Keratinocyte (primary cell): ENCODE results near the gene CFAP299. TPM values are rescaled to one million over a fixed set of nuclear protein-coding genes. Genes with fewer than 3 reads are reported as not detected.

Source experiments
- DNase-seq: peaks from one replicate; pipeline ENCODE4 v3.0.0-alpha.2; 2011; ENCODE audit warnings: low read depth, missing footprints, low spot score
- FAIRE-seq: peaks from 2 replicates; lab custom pipeline; 2011; peaks lifted over from hg19 to GRCh38; lab: Jason Lieb, UNC
- H2AFZ ChIP-seq: 2 replicates; pipeline ENCODE4 v1.6.0; 2012; ENCODE audit warnings: low read length, control low read depth, inconsistent platforms; ENCODE audit not compliant: control insufficient read depth
- H3K27ac ChIP-seq: 2 replicates; pipeline ENCODE4 v1.5.1; 2011; ENCODE audit warnings: low read length; ENCODE audit not compliant: control insufficient read depth, insufficient read depth
- H3K27me3 ChIP-seq: 3 replicates; pipeline ENCODE4 v1.6.0; 2011; ENCODE audit warnings: low read length; ENCODE audit not compliant: control insufficient read depth, insufficient read depth; ENCODE audit errors: extremely low read depth
- H3K36me3 ChIP-seq, 2 experiments: 2 replicates in 1 of 2; 3 replicates in 1 of 2; pipeline ENCODE4 v1.5.1; 2011; ENCODE audit warnings: low read length in 2 of 2, mild to moderate bottlenecking in 1 of 2; ENCODE audit not compliant: control insufficient read depth in 2 of 2, insufficient read depth in 2 of 2; ENCODE audit errors: extremely low read depth in 1 of 2
- H3K4me1 ChIP-seq: 3 replicates; pipeline ENCODE4 v1.5.1; 2011; ENCODE audit warnings: low read length; ENCODE audit not compliant: control insufficient read depth, insufficient read depth; ENCODE audit errors: extremely low read depth
- H3K4me2 ChIP-seq: 3 replicates; pipeline ENCODE4 v1.6.0; 2011; ENCODE audit warnings: low read depth, low read length; ENCODE audit not compliant: control insufficient read depth, insufficient read depth; ENCODE audit errors: extremely low read depth
- H3K4me3 ChIP-seq, 3 experiments: fragments of 200-600 bp in 1 of 3; sonication (generic) in 1 of 3; 2 replicates in 2 of 3; 3 replicates in 1 of 3; pipeline ENCODE4 v1.5.1; 2011 to 2016; ENCODE audit warnings: low read length in 3 of 3, mild to moderate bottlenecking in 3 of 3, control low read depth in 2 of 3, inconsistent platforms in 1 of 3, low read depth in 1 of 3, mixed read lengths in 1 of 3, mixed run types in 1 of 3, moderate library complexity in 1 of 3; ENCODE audit not compliant: control insufficient read depth in 2 of 3, insufficient read depth in 2 of 3; ENCODE audit errors: extremely low read depth in 1 of 3
- H3K79me2 ChIP-seq: 2 replicates; pipeline ENCODE4 v1.6.0; 2012; ENCODE audit warnings: low read length; ENCODE audit not compliant: control insufficient read depth, insufficient read depth
- H3K9ac ChIP-seq: 3 replicates; pipeline ENCODE4 v1.6.0; 2011; ENCODE audit warnings: low read length; ENCODE audit not compliant: control insufficient read depth, insufficient read depth; ENCODE audit errors: extremely low read depth
- H3K9me1 ChIP-seq: 3 replicates; pipeline ENCODE4 v1.6.0; 2011; ENCODE audit warnings: low read length; ENCODE audit not compliant: control insufficient read depth, insufficient read depth; ENCODE audit errors: extremely low read depth
- H3K9me3 ChIP-seq: 2 replicates; pipeline ENCODE4 v1.5.1; 2012; ENCODE audit warnings: low read depth, low read length; ENCODE audit not compliant: control insufficient read depth
- H4K20me1 ChIP-seq: 3 replicates; pipeline ENCODE4 v1.6.0; 2011; ENCODE audit warnings: low read length; ENCODE audit not compliant: control insufficient read depth, insufficient read depth; ENCODE audit errors: extremely low read depth
- CTCF ChIP-seq, 3 experiments: IDR thresholded peaks in 1 of 3; conservative IDR thresholded peaks in 1 of 3; optimal IDR thresholded peaks in 1 of 3; 2 replicates in 2 of 3; 3 replicates in 1 of 3; pipeline versions ENCODE3 to v1.5.1; 2011; ENCODE audit warnings: low read length in 3 of 3, mild to moderate bottlenecking in 3 of 3, moderate library complexity in 2 of 3, control low read depth in 1 of 3, inconsistent platforms in 1 of 3; ENCODE audit not compliant: insufficient read depth in 2 of 3; ENCODE audit errors: extremely low read depth in 1 of 3
- EZH2 ChIP-seq: IDR thresholded peaks from one replicate; pipeline ENCODE4 v1.6.1; 2012; ENCODE audit warnings: inconsistent platforms, mild to moderate bottlenecking, low read length, moderate library complexity
- dilution Hi-C: fragments of 300-500 bp; cut with MboI; formaldehyde crosslinking; loops from one replicate; pipeline ENCODE4 v1.7.0; 2020; ENCODE audit warnings: low sequenced_read_pairs; ENCODE audit not compliant: extremely low pct_ligation_motif_present
- polyA plus RNA-seq, 5 experiments: library from polyadenylated mRNA; depleted of rRNA in 3 of 5; stranded (reverse) in 3 of 5; stranded (forward) in 1 of 5; unstranded in 1 of 5; fragments of >200 nt; gene quantifications; 1 replicate in 1 of 5; 2 replicates in 3 of 5; 3 replicates in 1 of 5; pipeline versions ENCODE4 v1.2.1 to v1.2.3, GENCODE V29; 2011 to 2012; ENCODE audit warnings: missing spikeins in 2 of 5, low read depth in 1 of 5, low replicate concordance in 1 of 5

CFAP299 gene
- polyA plus RNA-seq, 1 donor (not counting 4 experiments of a cell fraction or from before 2014, with no cell fraction given) = 0.14 TPM

GRCh38 chr4:80990851-80991250 is 655.3 kb downstream of the CFAP299 start:
- Histone ChIP-seq H3K4me3 (no peak overlapping the region), H3K4me1 (no peaks in the 10 kb centered on the region), H3K36me3 (no peaks in the 10 kb centered on the region), H3K79me2 (no peaks in the 10 kb centered on the region), H3K27me3 (no peaks in the 10 kb centered on the region), H3K27ac (no peak overlapping the region), H3K9me3 (no peaks in the 10 kb centered on the region), H3K4me2 (no peak overlapping the region), H2AFZ (no peak overlapping the region), H3K9me1 (no peaks in the 10 kb centered on the region), H4K20me1 (no peaks in the 10 kb centered on the region), H3K9ac (no peak overlapping the region)
- dilution Hi-C loops = no loop called here
- DNase-seq (no peak), FAIRE-seq (no peak)
- TF ChIP-seq CTCF (optimal IDR thresholded peaks at IDR 0.05 in 1 of 3, IDR thresholded peaks at IDR 0.05 in 1 of 3, conservative IDR thresholded peaks at IDR 0.05 in 1 of 3; ENCODE audit: extremely low read depth in 1 of 3, insufficient read depth in 2 of 3, low read length in 3 of 3) = no peak
- TF ChIP-seq EZH2 = no peak

- FAIRE-seq (no peak), DNase-seq (no peak)
- peaks cover 3% of the 10 kb centered on the region for H3K27me3 ChIP-seq
- H3K79me2 ChIP-seq = no peaks in the 10 kb centered on the region
- no peaks in the 10 kb centered on the region for H3K36me3 ChIP-seq
- dilution Hi-C loops = no loop called here
- H4K20me1 ChIP-seq = no peaks in the 10 kb centered on the region
- no peaks in the 10 kb centered on the region for H3K4me1 ChIP-seq
- H3K4me2 ChIP-seq = no peak overlapping the region
- no peak overlapping the region for H3K27ac ChIP-seq
- TF ChIP-seq EZH2 (no peak), CTCF (optimal IDR thresholded peaks at IDR 0.05 in 1 of 3, IDR thresholded peaks at IDR 0.05 in 1 of 3, conservative IDR thresholded peaks at IDR 0.05 in 1 of 3; ENCODE audit: extremely low read depth in 1 of 3, insufficient read depth in 2 of 3, low read length in 3 of 3) (no peak)
- no peaks in the 10 kb centered on the region for H3K9me1 ChIP-seq
- H3K4me3 ChIP-seq = no peak overlapping the region
- H3K9ac ChIP-seq = no peak overlapping the region
- no peaks in the 10 kb centered on the region for H3K9me3 ChIP-seq
- no peak overlapping the region for H2AFZ ChIP-seq
Observed at GRCh38 chr4:80999943-81000342, 664.4 kb downstream of the CFAP299 start.
